GM19240 (cell line): Measurements from ENCODE around the gene ACOT12.
"Not testable (repeated sequence)": the region's sequence is repeated elsewhere in the genome, so short reads cannot be mapped to it uniquely, and the experiment has no call there.

Experiments used
- DNase-seq: peaks from one replicate; pipeline ENCODE4 v3.0.0; 2011; ENCODE audit warnings: low spot score; ENCODE audit not compliant: insufficient read length

ACOT12 gene

GRCh38 chr5:81294021-81294420 is 99.9 kb downstream of the ACOT12 start:
- DNase-seq: not testable (repeated sequence)

- DNase-seq: no peak
These were observed 101.8 kb downstream of the ACOT12 start for GRCh38 chr5:81292130-81292529.

DNA sequence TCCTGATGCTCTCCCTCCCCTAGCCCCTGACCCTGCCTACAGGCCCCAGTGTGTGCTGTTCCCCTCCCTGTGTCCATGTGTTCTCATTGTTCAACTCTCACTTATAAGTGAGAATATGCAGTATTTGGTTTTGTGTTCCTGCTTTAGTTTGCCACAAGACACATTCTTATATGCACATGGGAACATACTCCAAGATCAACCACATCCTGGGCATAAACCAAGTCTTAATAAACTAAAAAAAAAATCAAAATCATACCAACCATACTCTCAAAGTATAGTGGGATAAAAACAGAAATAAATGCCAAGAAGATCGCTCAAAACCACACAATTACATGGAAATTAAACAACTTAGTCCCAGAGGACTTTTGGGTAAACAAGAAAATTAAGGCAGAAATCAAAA is 103.8 kb downstream of the ACOT12 start:
- DNase-seq: no peak

- DNase-seq: no peak
These were observed 105.9 kb downstream of the ACOT12 start for GRCh38 chr5:81288021-81288433.

GRCh38 chr5:81286059-81286617 is 107.8 kb downstream of the ACOT12 start:
- DNase-seq: no peak

- DNase-seq: no peak
These were observed 110.0 kb downstream of the ACOT12 start for GRCh38 chr5:81283976-81284375.
